ENCODE results near the gene ZFPM1. TPM values are rescaled to one million over a fixed set of nuclear protein-coding genes. Genes with fewer than 3 reads are reported as not detected.

ZFPM1 gene
- total and polyA plus RNA-seq, 2 experiments from 2014 or later: 0.53 to 2.2 TPM

DNA sequence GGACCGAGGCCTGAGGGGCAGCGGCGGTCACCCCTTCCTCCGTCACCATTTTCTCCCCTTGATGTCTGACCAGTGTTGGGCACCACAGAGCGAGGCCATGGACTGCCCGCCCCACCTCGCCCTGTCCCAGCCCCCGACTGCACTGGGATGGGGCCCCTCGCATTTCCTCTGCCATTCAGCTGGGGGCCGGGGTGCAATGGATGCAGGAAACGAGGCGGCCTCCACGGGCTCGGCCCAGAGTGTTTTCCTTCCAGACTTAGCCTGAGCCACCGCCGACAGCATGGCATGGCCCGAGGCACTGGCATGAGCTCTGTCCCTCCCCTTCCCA lies 72.5 kb downstream of the ZFPM1 start:
- Histone ChIP-seq H3K27me3 (ENCODE audit: insufficient read depth) (no peaks in the 10 kb centered on the region), H3K4me3 (no peak overlapping the region), H3K79me2 (replicated peaks; ENCODE audit: insufficient read depth) (no peaks in the 10 kb centered on the region), H3K4me1 (ENCODE audit: insufficient read depth) (peaks cover 7% of the 10 kb centered on the region; the same call in 1 of the 2 replicates), H3K4me2 (no peak overlapping the region), H3K36me3 (ENCODE audit: insufficient read depth) (no peaks in the 10 kb centered on the region), H3K9me2 (ENCODE audit: insufficient read depth) (no peaks in the 10 kb centered on the region), H3F3A (replicated peaks; ENCODE audit: low read depth) (no peaks in the 10 kb centered on the region), H3K27ac (ENCODE audit: low read depth) (no peak overlapping the region), H4K20me1 (replicated peaks; ENCODE audit: insufficient read depth) (no peaks in the 10 kb centered on the region), H2AFZ (no peak overlapping the region)
- TF ChIP-seq NANOG (IDR thresholded peaks at IDR 0.05; ENCODE audit: borderline replicate concordance) (no peak), POLR2AphosphoS5 (IDR thresholded peaks at IDR 0.05; ENCODE audit: low read depth) (no peak), EZH2phosphoT487 (IDR thresholded peaks at IDR 0.05; ENCODE audit: unreplicated experiment) (no peak), ZNF114 (CRISPR knock-in tag; IDR thresholded peaks at IDR 0.05) (no peak), EZH2 (IDR thresholded peaks at IDR 0.05; ENCODE audit: low read depth, unreplicated experiment) (no peak), CREB1 (CRISPR knock-in tag; IDR thresholded peaks at IDR 0.05; ENCODE audit: low read depth) (no peak), ZNF331 (CRISPR knock-in tag; IDR thresholded peaks at IDR 0.05; ENCODE audit: low read depth) (no peak), STAT1 (IDR thresholded peaks at IDR 0.05; ENCODE audit: unreplicated experiment) (no peak)
- TF ChIP-seq, protein P1, sequence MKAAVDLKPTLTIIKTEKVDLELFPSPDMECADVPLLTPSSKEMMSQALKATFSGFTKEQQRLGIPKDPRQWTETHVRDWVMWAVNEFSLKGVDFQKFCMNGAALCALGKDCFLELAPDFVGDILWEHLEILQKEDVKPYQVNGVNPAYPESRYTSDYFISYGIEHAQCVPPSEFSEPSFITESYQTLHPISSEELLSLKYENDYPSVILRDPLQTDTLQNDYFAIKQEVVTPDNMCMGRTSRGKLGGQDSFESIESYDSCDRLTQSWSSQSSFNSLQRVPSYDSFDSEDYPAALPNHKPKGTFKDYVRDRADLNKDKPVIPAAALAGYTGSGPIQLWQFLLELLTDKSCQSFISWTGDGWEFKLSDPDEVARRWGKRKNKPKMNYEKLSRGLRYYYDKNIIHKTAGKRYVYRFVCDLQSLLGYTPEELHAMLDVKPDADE (IDR thresholded peaks at IDR 0.05): no peak
- TF ChIP-seq, protein P2, sequence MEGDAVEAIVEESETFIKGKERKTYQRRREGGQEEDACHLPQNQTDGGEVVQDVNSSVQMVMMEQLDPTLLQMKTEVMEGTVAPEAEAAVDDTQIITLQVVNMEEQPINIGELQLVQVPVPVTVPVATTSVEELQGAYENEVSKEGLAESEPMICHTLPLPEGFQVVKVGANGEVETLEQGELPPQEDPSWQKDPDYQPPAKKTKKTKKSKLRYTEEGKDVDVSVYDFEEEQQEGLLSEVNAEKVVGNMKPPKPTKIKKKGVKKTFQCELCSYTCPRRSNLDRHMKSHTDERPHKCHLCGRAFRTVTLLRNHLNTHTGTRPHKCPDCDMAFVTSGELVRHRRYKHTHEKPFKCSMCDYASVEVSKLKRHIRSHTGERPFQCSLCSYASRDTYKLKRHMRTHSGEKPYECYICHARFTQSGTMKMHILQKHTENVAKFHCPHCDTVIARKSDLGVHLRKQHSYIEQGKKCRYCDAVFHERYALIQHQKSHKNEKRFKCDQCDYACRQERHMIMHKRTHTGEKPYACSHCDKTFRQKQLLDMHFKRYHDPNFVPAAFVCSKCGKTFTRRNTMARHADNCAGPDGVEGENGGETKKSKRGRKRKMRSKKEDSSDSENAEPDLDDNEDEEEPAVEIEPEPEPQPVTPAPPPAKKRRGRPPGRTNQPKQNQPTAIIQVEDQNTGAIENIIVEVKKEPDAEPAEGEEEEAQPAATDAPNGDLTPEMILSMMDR (conservative IDR thresholded peaks at IDR 0.05; ENCODE audit: low read depth in 2 of 2): no peak
- peaks cover 19% of the 10 kb centered on the region for H3K27me3 Mint-ChIP-seq (ENCODE audit: insufficient read depth, low read depth, poor library complexity)
- no peak overlapping the region; the same call in 2 of the 3 replicates for H3K4me3 Mint-ChIP-seq
- no peak for DNase-seq (ENCODE audit: low spot score)
- no peak overlapping the region for H3K27ac Mint-ChIP-seq
- H3K4me1 Mint-ChIP-seq: peaks cover 6% of the 10 kb centered on the region; the same call in 1 of the 3 replicates
- no peaks in the 10 kb centered on the region for H3K9me3 Mint-ChIP-seq
- peaks cover 9% of the 10 kb centered on the region; the same call in 1 of the 3 replicates for H3K36me3 Mint-ChIP-seq (ENCODE audit: low read depth)
- ATAC-seq: no peak

DNA sequence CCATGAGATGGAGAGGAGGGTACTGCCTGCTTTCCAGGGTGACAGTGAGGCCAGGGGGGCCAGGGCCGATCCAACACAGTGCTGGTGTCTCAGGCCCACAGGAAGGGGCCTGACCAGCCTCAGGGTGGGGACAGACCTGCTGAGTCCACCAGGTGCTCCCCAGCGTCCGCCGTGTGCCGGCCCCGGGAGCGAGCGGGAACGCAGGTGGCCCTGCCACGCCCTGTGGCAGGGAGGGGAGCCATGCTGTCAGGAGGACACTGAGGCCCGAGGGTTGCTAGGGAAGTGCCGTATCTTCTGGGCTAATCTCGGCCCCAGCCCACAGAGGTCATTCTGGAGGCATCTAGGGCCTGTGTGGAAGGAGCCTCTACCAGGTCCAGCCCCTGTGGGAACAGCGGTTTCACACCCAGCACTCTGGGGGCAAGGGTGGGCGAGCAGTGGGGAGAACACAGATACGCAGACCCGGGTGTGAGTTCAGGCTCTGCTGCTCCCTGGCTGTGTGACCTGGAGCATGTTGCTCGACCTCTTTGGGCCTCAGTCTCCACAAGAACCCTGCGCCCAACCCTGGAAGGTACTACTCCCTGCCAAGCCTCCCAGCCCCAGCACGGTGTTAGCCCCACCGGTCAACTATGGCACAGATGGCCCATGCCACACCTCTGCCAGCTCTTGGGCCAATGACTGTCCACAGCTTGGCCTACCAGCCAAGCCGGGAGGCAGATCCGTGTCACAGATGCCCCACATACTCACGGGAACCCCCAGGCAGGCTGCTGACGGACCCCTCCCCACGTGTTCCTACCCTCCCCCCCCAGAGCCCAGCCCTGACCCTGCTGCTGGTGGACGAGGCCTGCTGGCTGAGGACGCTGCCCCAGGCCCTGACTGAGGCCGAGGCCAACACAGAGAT lies 73.2 kb downstream of the ZFPM1 start:
- Mint-ChIP-seq H3K9me3 (no peaks in the 10 kb centered on the region), H3K4me1 (peaks cover 6% of the 10 kb centered on the region; the same call in 1 of the 3 replicates), H3K4me3 (no peak overlapping the region), H3K27me3 (ENCODE audit: insufficient read depth, low read depth, poor library complexity) (peaks cover 17% of the 10 kb centered on the region), H3K27ac (no peak overlapping the region), H3K36me3 (ENCODE audit: low read depth) (peaks cover 9% of the 10 kb centered on the region; the same call in 1 of the 3 replicates)
- H3K9me2 ChIP-seq (ENCODE audit: insufficient read depth): no peaks in the 10 kb centered on the region
- H3K4me2 ChIP-seq: no peak overlapping the region
- ATAC-seq (no peak), DNase-seq (ENCODE audit: low spot score) (no peak)
- H3K4me1 ChIP-seq (ENCODE audit: insufficient read depth): peaks cover 7% of the 10 kb centered on the region; the same call in 1 of the 2 replicates
- no peak overlapping the region for H3K27ac ChIP-seq (ENCODE audit: low read depth)
- H3K4me3 ChIP-seq: no peak overlapping the region
- H3K79me2 ChIP-seq (replicated peaks; ENCODE audit: insufficient read depth): no peaks in the 10 kb centered on the region
- no peaks in the 10 kb centered on the region for H4K20me1 ChIP-seq (replicated peaks; ENCODE audit: insufficient read depth)
- H3F3A ChIP-seq (replicated peaks; ENCODE audit: low read depth): no peaks in the 10 kb centered on the region
- no peaks in the 10 kb centered on the region for H3K27me3 ChIP-seq (ENCODE audit: insufficient read depth)
- H2AFZ ChIP-seq: no peak overlapping the region
- no peaks in the 10 kb centered on the region for H3K36me3 ChIP-seq (ENCODE audit: insufficient read depth)
- no peak for TF ChIP-seq POLR2AphosphoS5 (IDR thresholded peaks at IDR 0.05; ENCODE audit: low read depth)
- no peak for TF ChIP-seq ZNF331 (CRISPR knock-in tag; IDR thresholded peaks at IDR 0.05; ENCODE audit: low read depth)
- no peak for TF ChIP-seq STAT1 (IDR thresholded peaks at IDR 0.05; ENCODE audit: unreplicated experiment)
- TF ChIP-seq, protein P2 (conservative IDR thresholded peaks at IDR 0.05; ENCODE audit: low read depth in 2 of 2): no peak
- no peak for TF ChIP-seq CREB1 (CRISPR knock-in tag; IDR thresholded peaks at IDR 0.05; ENCODE audit: low read depth)
- TF ChIP-seq, protein P1 (IDR thresholded peaks at IDR 0.05): no peak
- no peak for TF ChIP-seq ZNF114 (CRISPR knock-in tag; IDR thresholded peaks at IDR 0.05)
- no peak for TF ChIP-seq NANOG (IDR thresholded peaks at IDR 0.05; ENCODE audit: borderline replicate concordance)
- TF ChIP-seq JUNB (IDR thresholded peaks at IDR 0.05; ENCODE audit: unreplicated experiment): no peak
- no peak for TF ChIP-seq EZH2phosphoT487 (IDR thresholded peaks at IDR 0.05; ENCODE audit: unreplicated experiment)

All from GM23338 (cell line).